SK-N-SH (cell line): ENCODE measurements around the gene LSM7. TPM values are rescaled to one million over a fixed set of nuclear protein-coding genes. Genes with fewer than 3 reads are reported as not detected.

Experiments used
- CTCF ChIA-PET: fragments of 300-600, 350-600 bp; formaldehyde crosslinking; extraction: SDS; loops from one replicate; lab custom pipeline; 2021; lab: Yijun Ruan, JAX
- POLR2A ChIA-PET: fragments of 350-600 bp; sonication (Branson Sonifier 250); formaldehyde crosslinking; extraction: SDS; loops from one replicate; lab custom pipeline; 2020; ENCODE audit warnings: antibody characterized with exemption, inconsistent platforms; lab: Yijun Ruan, JAX
- DNase-seq: peaks from one replicate; pipeline ENCODE4 v3.0.0; 2012
- H2AFZ ChIP-seq: fragments of 200-600 bp; sonication (generic); 2 replicates; pipeline ENCODE4 v1.8.1; 2016; ENCODE audit warnings: antibody characterized with exemption, mild to moderate bottlenecking, low read depth
- H3F3A ChIP-seq: fragments of 200-600 bp; sonication (generic); replicated peaks from 2 replicates; pipeline ENCODE3; 2016; ENCODE audit warnings: antibody characterized with exemption, mild to moderate bottlenecking; ENCODE audit not compliant: insufficient read depth
- H3K27ac ChIP-seq, 2 experiments: fragments of 200-500 bp in 1 of 2; fragments of 200-600 bp in 1 of 2; sonication (Bioruptor generic) in 1 of 2; sonication (generic), shearing (Covaris generic) in 1 of 2; 2 replicates each; pipeline versions ENCODE4 v1.5.1 to v1.6.1; 2014 to 2016; ENCODE audit warnings: low read depth in 2 of 2, inconsistent platforms in 1 of 2, low read length in 1 of 2, mild to moderate bottlenecking in 1 of 2, mixed read lengths in 1 of 2
- H3K27me3 ChIP-seq: fragments of 200-600 bp; sonication (generic), shearing (Covaris generic); 2 replicates; pipeline ENCODE4 v1.6.1; 2016; ENCODE audit warnings: mixed run types; ENCODE audit not compliant: insufficient read depth
- H3K36me3 ChIP-seq, 2 experiments: fragments of 200-500 bp in 1 of 2; fragments of 200-600 bp in 1 of 2; sonication (Bioruptor generic) in 1 of 2; sonication (generic) in 1 of 2; replicated peaks in 1 of 2; 2 replicates each; pipeline versions ENCODE3 to v1.5.1; 2014 to 2016; ENCODE audit warnings: low read length in 1 of 2, mild to moderate bottlenecking in 1 of 2; ENCODE audit not compliant: insufficient read depth in 2 of 2, control insufficient read depth in 1 of 2
- H3K4me1 ChIP-seq, 2 experiments: fragments of 200-500 bp in 1 of 2; fragments of 200-600 bp in 1 of 2; sonication (Bioruptor generic) in 1 of 2; sonication (generic), shearing (Covaris generic) in 1 of 2; 2 replicates each; pipeline versions ENCODE4 v1.5.1 to v1.6.1; 2014 to 2016; ENCODE audit warnings: low read depth in 1 of 2, low read length in 1 of 2, mixed run types in 1 of 2; ENCODE audit not compliant: insufficient read depth in 2 of 2, control insufficient read depth in 1 of 2
- H3K4me2 ChIP-seq: fragments of 200-600 bp; sonication (generic), shearing (Covaris generic); 2 replicates; pipeline ENCODE4 v1.6.1; 2017; ENCODE audit warnings: mixed run types
- H3K4me3 ChIP-seq, 2 experiments: fragments of 200-500 bp in 1 of 2; fragments of 200-600 bp in 1 of 2; sonication (Bioruptor generic) in 1 of 2; sonication (generic), shearing (Covaris generic) in 1 of 2; 2 replicates each; pipeline versions ENCODE4 v1.5.1 to v1.8.1; 2014 to 2016; ENCODE audit warnings: low read depth in 2 of 2, inconsistent platforms in 1 of 2, low read length in 1 of 2, mild to moderate bottlenecking in 1 of 2, mixed read lengths in 1 of 2, moderate library complexity in 1 of 2
- H3K79me2 ChIP-seq: fragments of 200-600 bp; sonication (generic); 2 replicates; pipeline ENCODE4 v1.8.1; 2017; ENCODE audit warnings: mild to moderate bottlenecking; ENCODE audit not compliant: insufficient read depth
- H3K9ac ChIP-seq: fragments of 200-600 bp; sonication (generic); 2 replicates; pipeline ENCODE4 v1.6.1; 2017; ENCODE audit warnings: mixed run types
- H3K9me2 ChIP-seq: fragments of 200-600 bp; sonication (generic); 2 replicates; pipeline ENCODE4 v1.6.1; 2017; ENCODE audit warnings: mixed run types
- H3K9me3 ChIP-seq: fragments of 200-600 bp; sonication (generic); 2 replicates; pipeline ENCODE4 v1.6.1; 2017; ENCODE audit warnings: mixed run types, mild to moderate bottlenecking, moderate library complexity
- H4K20me1 ChIP-seq: fragments of 200-600 bp; sonication (generic); 2 replicates; pipeline ENCODE4 v1.6.1; 2017; ENCODE audit warnings: mild to moderate bottlenecking, mixed run types; ENCODE audit not compliant: insufficient read depth
- ELF1 ChIP-seq: IDR thresholded peaks from 2 replicates; pipeline ENCODE4 v1.4.0; 2012
- EZH2phosphoT487 ChIP-seq: fragments of 200-600 bp; sonication (generic); IDR thresholded peaks from 2 replicates; pipeline ENCODE4 v1.6.1; 2017; ENCODE audit warnings: low read depth, mixed run types, mild to moderate bottlenecking, antibody characterized with exemption, moderate library complexity, borderline replicate concordance
- FOSL2 ChIP-seq: IDR thresholded peaks from 2 replicates; pipeline ENCODE4 v1.4.0; 2012; ENCODE audit warnings: low read depth, mild to moderate bottlenecking, moderate library complexity, borderline replicate concordance
- GABPA ChIP-seq: IDR thresholded peaks from 2 replicates; pipeline ENCODE4 v1.4.0; 2012; ENCODE audit warnings: low read depth, mild to moderate bottlenecking
- JUND ChIP-seq: IDR thresholded peaks from 2 replicates; pipeline ENCODE4 v1.4.0; 2012
- MEF2A ChIP-seq: IDR thresholded peaks from 2 replicates; pipeline ENCODE4 v1.4.0; 2012; ENCODE audit warnings: low read depth, borderline replicate concordance
- MXI1 ChIP-seq: IDR thresholded peaks from 2 replicates; pipeline ENCODE4 v1.6.1; 2012; ENCODE audit warnings: mild to moderate bottlenecking, low read depth, low read length, improper control_type of control experiment
- RCOR1 ChIP-seq: fragments of 150-350 bp; IDR thresholded peaks from 2 replicates; pipeline ENCODE4 v1.6.1; 2017; ENCODE audit warnings: antibody characterized with exemption, low read length
- REST ChIP-seq: IDR thresholded peaks from 2 replicates; pipeline ENCODE4 v1.6.1; 2012; ENCODE audit warnings: mild to moderate bottlenecking, low read depth, low read length, moderate library complexity
- RFX5 ChIP-seq: IDR thresholded peaks from 2 replicates; pipeline ENCODE4 v1.6.1; 2012; ENCODE audit warnings: mild to moderate bottlenecking, improper control_type of control experiment, low read length
- RXRA ChIP-seq: IDR thresholded peaks from 2 replicates; pipeline ENCODE4 v1.4.0; 2012; ENCODE audit warnings: low read depth, mild to moderate bottlenecking, borderline replicate concordance
- SIN3A ChIP-seq: IDR thresholded peaks from 2 replicates; pipeline ENCODE4 v1.6.1; 2012; ENCODE audit warnings: low read depth, mild to moderate bottlenecking, low read length, moderate library complexity, borderline replicate concordance
- TAF1 ChIP-seq: IDR thresholded peaks from 2 replicates; pipeline ENCODE4 v1.6.1; 2012; ENCODE audit warnings: low read depth, mild to moderate bottlenecking, low read length, moderate library complexity, borderline replicate concordance
- TCF12 ChIP-seq: IDR thresholded peaks from 2 replicates; pipeline ENCODE4 v1.4.0; 2012
- TEAD4 ChIP-seq: IDR thresholded peaks from 2 replicates; pipeline ENCODE4 v1.4.0; 2012; ENCODE audit warnings: mild to moderate bottlenecking, borderline replicate concordance; ENCODE audit not compliant: insufficient read depth
- USF2 ChIP-seq: fragments of 150-350 bp; IDR thresholded peaks from 2 replicates; pipeline ENCODE4 v1.6.1; 2017; ENCODE audit warnings: antibody characterized with exemption, low read length, low read depth, borderline replicate concordance
- WGBS: methylation state at CpG from one replicate; pipeline ENCODE4 v1.1.6; 2017; ENCODE audit warnings: low lambda C conversion rate; 5-methylcytosine and 5-hydroxymethylcytosine counted together
- polyA plus RNA-seq, 3 experiments: library from polyadenylated mRNA; depleted of rRNA; stranded (reverse); fragments of >200 nt; gene quantifications; 2 replicates each; pipeline ENCODE4 v1.2.3, GENCODE V29; 2012
- TF ChIP-seq, protein P1 (sequence below): IDR thresholded peaks from 2 replicates; pipeline ENCODE4 v1.4.0; 2012; ENCODE audit warnings: low read depth, borderline replicate concordance
- TF ChIP-seq, protein P2 (sequence below): IDR thresholded peaks from 2 replicates; pipeline ENCODE4; 2012

Gene LSM7
- polyA plus RNA-seq, 1 of the 3 experiments (the other 2 are of a cell fraction): 1,193 TPM

DNA sequence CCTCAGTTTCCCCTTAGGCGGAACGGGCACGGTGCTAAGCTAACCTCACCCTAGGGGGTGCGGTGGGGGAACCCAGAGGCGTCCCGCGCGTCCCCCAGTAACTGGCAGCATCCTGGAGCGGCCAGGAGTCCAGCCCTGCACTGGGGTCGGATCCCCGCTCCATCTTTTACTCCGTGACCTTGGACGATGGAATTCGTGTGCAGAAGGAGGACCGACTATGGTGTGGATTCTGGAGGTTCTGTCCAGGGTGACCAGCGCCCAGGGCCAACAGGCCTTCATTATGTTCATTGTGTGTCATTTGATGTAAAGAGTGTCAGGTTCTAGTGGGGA, 728 bp upstream of the LSM7 start:
- CTCF ChIA-PET: interaction anchor here (3.4 to 5.2 kb wide), 2 partner anchors 13 to 55 kb away, joined by 20 to 51 read pairs; no protein-coding TSS in a partner anchor
- H2AFZ ChIP-seq: 0 out of 2 replicates have a peak overlapping the region, but pooled peaks have one; percentile 67
- 5% methylated on average over 3 of the region's 16 CpGs for WGBS

DNA sequence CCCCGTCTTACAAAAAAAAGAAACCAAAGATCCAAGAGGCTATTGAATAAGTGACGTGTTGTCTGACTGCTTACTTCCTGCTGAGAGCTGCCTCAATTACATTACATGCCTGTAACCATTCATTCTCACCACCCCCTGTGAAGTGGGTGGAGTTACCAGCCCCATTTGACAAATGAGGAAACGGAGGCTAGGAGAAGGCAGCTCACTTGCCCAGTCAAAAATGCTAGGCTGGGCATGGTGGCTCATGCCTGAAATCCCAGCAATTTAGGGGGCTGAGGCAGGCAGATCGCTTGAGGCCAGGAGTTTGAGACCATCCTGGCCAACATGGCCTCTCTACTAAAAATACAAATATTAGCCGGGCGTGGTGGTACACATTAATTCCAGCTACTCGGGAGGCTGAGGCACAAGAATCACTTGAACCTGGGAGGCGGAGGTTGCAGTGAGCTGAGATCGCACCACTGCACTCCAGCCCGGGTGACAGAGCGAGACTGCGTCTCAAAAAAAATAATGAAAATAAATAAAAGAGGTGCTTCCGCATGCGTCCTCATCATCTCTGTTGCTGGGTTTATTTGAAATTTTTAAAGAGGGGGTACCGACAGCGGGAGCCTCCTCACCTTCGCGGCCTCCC, 499 bp downstream of the LSM7 start:
- POLR2A ChIA-PET: no interaction called here
- Histone ChIP-seq H3K27me3 (no peaks in the 10 kb centered on the region), H2AFZ (peak overlapping the region; percentile 61), H3F3A (no peaks in the 10 kb centered on the region), H3K36me3 (peaks cover 3 to 14% of the 10 kb centered on the region in 2 experiments), H3K9me2 (no peaks in the 10 kb centered on the region), H3K27ac (peak overlapping the region; percentile 67 to 84), H3K9me3 (no peaks in the 10 kb centered on the region), H3K4me3 (peak overlapping the region; percentile 76 to 91), H3K4me1 (peaks cover 6 to 14% of the 10 kb centered on the region in 2 experiments; a peak in 2 of 4 replicates), H3K9ac (peak overlapping the region; percentile 81), H3K79me2 (peaks cover 72% of the 10 kb centered on the region), H3K4me2 (peak overlapping the region; percentile 92), H4K20me1 (peaks cover 19% of the 10 kb centered on the region; the same call in 1 of the 2 replicates)
- CTCF ChIA-PET: interaction anchor here (0.9 to 5.2 kb wide), 8 partner anchors 9 to 173 kb away, joined by 3 to 51 read pairs (median 3); no protein-coding TSS in a partner anchor
- TF ChIP-seq, protein P1, sequence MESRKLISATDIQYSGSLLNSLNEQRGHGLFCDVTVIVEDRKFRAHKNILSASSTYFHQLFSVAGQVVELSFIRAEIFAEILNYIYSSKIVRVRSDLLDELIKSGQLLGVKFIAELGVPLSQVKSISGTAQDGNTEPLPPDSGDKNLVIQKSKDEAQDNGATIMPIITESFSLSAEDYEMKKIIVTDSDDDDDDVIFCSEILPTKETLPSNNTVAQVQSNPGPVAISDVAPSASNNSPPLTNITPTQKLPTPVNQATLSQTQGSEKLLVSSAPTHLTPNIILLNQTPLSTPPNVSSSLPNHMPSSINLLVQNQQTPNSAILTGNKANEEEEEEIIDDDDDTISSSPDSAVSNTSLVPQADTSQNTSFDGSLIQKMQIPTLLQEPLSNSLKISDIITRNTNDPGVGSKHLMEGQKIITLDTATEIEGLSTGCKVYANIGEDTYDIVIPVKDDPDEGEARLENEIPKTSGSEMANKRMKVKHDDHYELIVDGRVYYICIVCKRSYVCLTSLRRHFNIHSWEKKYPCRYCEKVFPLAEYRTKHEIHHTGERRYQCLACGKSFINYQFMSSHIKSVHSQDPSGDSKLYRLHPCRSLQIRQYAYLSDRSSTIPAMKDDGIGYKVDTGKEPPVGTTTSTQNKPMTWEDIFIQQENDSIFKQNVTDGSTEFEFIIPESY: no peak
- no peak for TF ChIP-seq TEAD4
- no peak for TF ChIP-seq RCOR1
- no peak for TF ChIP-seq MEF2A
- 0 out of 2 replicates have a peak, but pooled peaks have one; percentile 14 for TF ChIP-seq SIN3A
- no peak for TF ChIP-seq EZH2phosphoT487
- TF ChIP-seq MXI1: peak; percentile 61
- TF ChIP-seq RXRA: no peak
- TF ChIP-seq GABPA: no peak
- no peak for TF ChIP-seq REST
- WGBS: 2% methylated on average over 17 of the region's 18 CpGs
- DNase-seq: peak; percentile 72

More for the DNA sequence above, 728 bp upstream of the LSM7 start:
- POLR2A ChIA-PET: no interaction called here
- Histone ChIP-seq H3K4me3 (peak overlapping the region; percentile 76 to 91), H3K36me3 (peaks cover 3 to 10% of the 10 kb centered on the region in 2 experiments), H3K27ac (peak overlapping the region; percentile 67 to 84; a peak in 1 of 4 replicates), H3K27me3 (no peaks in the 10 kb centered on the region), H3K9me2 (no peaks in the 10 kb centered on the region), H3K4me1 (peaks cover 6 to 14% of the 10 kb centered on the region in 2 experiments; a peak in 2 of 4 replicates), H4K20me1 (peaks cover 19% of the 10 kb centered on the region; the same call in 1 of the 2 replicates), H3K9ac (peak overlapping the region; percentile 81), H3K4me2 (peak overlapping the region; percentile 92), H3F3A (no peaks in the 10 kb centered on the region), H3K79me2 (peaks cover 81% of the 10 kb centered on the region), H3K9me3 (no peaks in the 10 kb centered on the region)
- TF ChIP-seq, protein P2, sequence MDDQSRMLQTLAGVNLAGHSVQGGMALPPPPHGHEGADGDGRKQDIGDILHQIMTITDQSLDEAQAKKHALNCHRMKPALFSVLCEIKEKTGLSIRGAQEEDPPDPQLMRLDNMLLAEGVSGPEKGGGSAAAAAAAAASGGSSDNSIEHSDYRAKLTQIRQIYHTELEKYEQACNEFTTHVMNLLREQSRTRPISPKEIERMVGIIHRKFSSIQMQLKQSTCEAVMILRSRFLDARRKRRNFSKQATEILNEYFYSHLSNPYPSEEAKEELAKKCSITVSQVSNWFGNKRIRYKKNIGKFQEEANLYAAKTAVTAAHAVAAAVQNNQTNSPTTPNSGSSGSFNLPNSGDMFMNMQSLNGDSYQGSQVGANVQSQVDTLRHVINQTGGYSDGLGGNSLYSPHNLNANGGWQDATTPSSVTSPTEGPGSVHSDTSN: no peak
- no peak for TF ChIP-seq USF2
- no peak for TF ChIP-seq TAF1
- TF ChIP-seq TCF12: no peak
- TF ChIP-seq JUND: no peak
- no peak for TF ChIP-seq EZH2phosphoT487
- TF ChIP-seq FOSL2: no peak
- TF ChIP-seq ELF1: no peak
- TF ChIP-seq RXRA: no peak
- no peak for TF ChIP-seq RFX5
- DNase-seq: peak; percentile 59
